Testis (tissue), 3 donors: ENCODE measurements around the gene IL1RL2. TPM values are rescaled to one million over a fixed set of nuclear protein-coding genes. Genes with fewer than 3 reads are reported as not detected.

Experiments
- DNase-seq: peaks from one replicate; pipeline ENCODE4 v3.0.0-alpha.2; 2019
- H3K27ac ChIP-seq, 2 donors: fragments of 200-600 bp; sonication (generic); one replicate each; pipeline ENCODE4 v1.5.1; 2019
- H3K27me3 ChIP-seq: fragments of 200-600 bp; sonication (generic); one replicate; pipeline ENCODE4 v1.5.1; 2019
- H3K36me3 ChIP-seq: fragments of 200-600 bp; sonication (generic); one replicate; pipeline ENCODE4 v1.5.1; 2017; ENCODE audit warnings: low read depth; ENCODE audit errors: missing control alignments
- H3K4me1 ChIP-seq: fragments of 200-600 bp; sonication (generic); one replicate; pipeline ENCODE4 v1.5.1; 2019
- H3K4me3 ChIP-seq, 2 donors: fragments of 200-600 bp; sonication (generic); one replicate each; pipeline ENCODE4 v1.5.1; 2017 to 2019
- H3K9me3 ChIP-seq: fragments of 200-600 bp; sonication (generic); one replicate; pipeline ENCODE4 v1.5.1; 2017
- CTCF ChIP-seq, 3 experiments: fragments of 450-650 bp in 2 of 3; fragments of 200-600 bp in 1 of 3; sonication (generic) in 1 of 3; IDR thresholded peaks; one replicate each; pipeline ENCODE4 v1.5.1; 2016 to 2019; ENCODE audit warnings: antibody characterized with exemption in 3 of 3, mild to moderate bottlenecking in 2 of 3, moderate library complexity in 1 of 3
- POLR2A ChIP-seq: fragments of 450-650 bp; IDR thresholded peaks from one replicate; pipeline ENCODE4 v1.6.1; 2017; ENCODE audit warnings: antibody characterized with exemption, mild to moderate bottlenecking, moderate library complexity
- WGBS, 2 donors: methylation state at CpG; one replicate each; pipeline ENCODE4 v1.1.5; 2018; 5-methylcytosine and 5-hydroxymethylcytosine counted together
- intact Hi-C: fragments of 100-400 bp; cut with DNase I; formaldehyde crosslinking; loops from one replicate; pipeline ENCODE4 v1.15.1; 2023; ENCODE audit warnings: low total_unique reads
- polyA plus RNA-seq: library from polyadenylated mRNA; stranded (reverse); fragments of 350-450 nt; fragmentation: Illumina TruSeq; extraction: RNeasy Lipid Tissue Mini Kit (QIAGEN cat#74804); gene quantifications from one replicate; pipeline ENCODE4 v1.2.3, GENCODE V29; 2014; ENCODE audit warnings: low read depth, low replicate concordance; ENCODE audit not compliant: insufficient read depth
- total RNA-seq, 2 donors: library from RNA; depleted of rRNA; stranded (reverse); fragments of >200 nt; gene quantifications; one replicate each; pipeline ENCODE4 v1.2.3, GENCODE V29; 2016

The IL1RL2 gene
- total and polyA plus RNA-seq, 3 donors from 2014 or later, result 0.24 to 0.38 (median 0.31) TPM

- TF ChIP-seq POLR2A (no peak), CTCF (IDR thresholded peaks at IDR 0.05) (no peak)
- H3K9me3 ChIP-seq, result no peaks in the 10 kb centered on the region
- 84 to 93% methylated on average over 2 of the region's 2 CpGs for WGBS, 2 donors
- H3K4me3 ChIP-seq, result no peak overlapping the region
- H3K4me1 ChIP-seq, result no peaks in the 10 kb centered on the region
- no peak for DNase-seq
- H3K27ac ChIP-seq, result no peak overlapping the region
- intact Hi-C loops, result no loop called here
- H3K36me3 ChIP-seq, result no peaks in the 10 kb centered on the region
- H3K27me3 ChIP-seq, result no peaks in the 10 kb centered on the region
These were observed 6.8 kb upstream of the IL1RL2 start for GRCh38 chr2:102179788-102180686.

GRCh38 chr2:102180687-102180999 is 6.2 kb upstream of the IL1RL2 start:
- Histone ChIP-seq H3K4me1 (no peaks in the 10 kb centered on the region), H3K36me3 (no peaks in the 10 kb centered on the region), H3K9me3 (no peaks in the 10 kb centered on the region), H3K4me3 (no peak overlapping the region), H3K27me3 (no peaks in the 10 kb centered on the region), H3K27ac (no peak overlapping the region)
- WGBS, 2 donors, result 50 to 61% methylated on average over 1 of the region's 1 CpG
- intact Hi-C loops, result no loop called here
- no peak for DNase-seq
- TF ChIP-seq POLR2A (no peak), CTCF (IDR thresholded peaks at IDR 0.05) (no peak)

GRCh38 chr2:102181376-102181775 is 5.4 kb upstream of the IL1RL2 start:
- no peak for TF ChIP-seq POLR2A
- no peak for TF ChIP-seq CTCF (IDR thresholded peaks at IDR 0.05)
- Histone ChIP-seq H3K27me3 (no peaks in the 10 kb centered on the region), H3K9me3 (no peaks in the 10 kb centered on the region), H3K4me3 (no peak overlapping the region), H3K27ac (no peak overlapping the region), H3K4me1 (no peaks in the 10 kb centered on the region), H3K36me3 (no peaks in the 10 kb centered on the region)
- WGBS, 2 donors, result 91 to 93% methylated on average over 5 of the region's 5 CpGs
- intact Hi-C loops, result no loop called here
- DNase-seq, result no peak

GRCh38 chr2:102181919-102182635 is 4.7 kb upstream of the IL1RL2 start:
- Histone ChIP-seq H3K27me3 (no peaks in the 10 kb centered on the region), H3K9me3 (no peaks in the 10 kb centered on the region), H3K36me3 (no peaks in the 10 kb centered on the region), H3K4me3 (no peak overlapping the region), H3K27ac (no peak overlapping the region), H3K4me1 (no peaks in the 10 kb centered on the region)
- intact Hi-C loops, result no loop called here
- DNase-seq, result no peak
- TF ChIP-seq CTCF (IDR thresholded peaks at IDR 0.05) (no peak), POLR2A (no peak)
- WGBS, 2 donors, result 57 to 68% methylated on average over 7 of the region's 7 CpGs
